ENCODE measurements around the gene INSYN1. TPM values are rescaled to one million over a fixed set of nuclear protein-coding genes. Genes with fewer than 3 reads are reported as not detected.
"Not testable (repeated sequence)": the region's sequence is repeated elsewhere in the genome, so short reads cannot be mapped to it uniquely, and the experiment has no call there.

INSYN1 gene
- total RNA-seq, 1 experiment from 2014 or later, result not detected

DNA sequence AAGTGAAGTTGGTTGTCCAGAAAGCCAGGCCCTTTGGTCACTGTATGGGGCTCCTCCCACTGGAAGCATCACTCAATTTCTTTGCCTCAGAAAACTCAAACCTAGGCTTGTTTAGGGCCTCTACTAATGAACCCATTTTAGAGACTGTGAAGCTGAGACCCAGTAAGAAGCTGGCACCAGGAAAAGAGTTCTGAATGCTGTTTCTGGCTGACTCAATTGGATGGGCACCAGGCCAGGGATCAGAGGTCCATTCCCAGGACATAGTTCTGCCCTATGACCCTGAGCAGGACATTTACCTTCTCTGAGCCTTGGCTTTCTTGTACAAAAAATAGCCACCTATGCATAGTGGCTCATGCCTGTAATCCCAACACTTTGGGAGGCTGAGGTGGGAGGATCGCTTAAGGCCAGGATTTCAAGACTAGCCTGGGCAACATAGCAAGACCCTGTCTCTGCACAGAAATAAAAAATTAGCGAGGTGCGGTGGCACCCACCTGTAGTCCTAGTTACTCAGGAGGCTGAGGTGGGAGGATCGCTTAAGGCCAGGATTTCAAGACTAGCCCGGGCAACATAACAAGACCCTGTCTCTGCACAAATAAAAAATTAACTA lies 38.4 kb downstream of the INSYN1 start:
- no peak for DNase-seq (ENCODE audit: low spot score)

DNA sequence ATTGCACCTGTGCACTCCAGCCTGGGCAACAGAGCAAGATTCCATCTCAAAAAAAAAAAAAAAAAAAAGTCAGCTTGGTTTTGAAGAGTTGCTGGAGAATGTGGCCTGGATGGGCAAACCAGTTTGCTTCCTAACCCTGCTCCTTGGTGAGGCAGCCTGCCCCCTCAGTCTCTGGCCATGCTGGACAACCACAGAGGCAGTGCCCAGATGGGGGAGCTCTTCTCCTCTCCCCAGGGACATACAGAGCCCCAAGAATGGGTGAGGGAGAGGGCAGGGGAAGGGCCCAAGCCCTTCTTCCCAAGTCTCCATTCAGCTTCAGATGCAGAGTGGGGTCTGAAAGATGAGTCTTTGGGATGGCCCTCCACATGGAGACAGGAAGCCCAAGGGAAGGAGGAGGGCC lies 41.0 kb downstream of the INSYN1 start:
- no peak for DNase-seq (ENCODE audit: low spot score)

DNA sequence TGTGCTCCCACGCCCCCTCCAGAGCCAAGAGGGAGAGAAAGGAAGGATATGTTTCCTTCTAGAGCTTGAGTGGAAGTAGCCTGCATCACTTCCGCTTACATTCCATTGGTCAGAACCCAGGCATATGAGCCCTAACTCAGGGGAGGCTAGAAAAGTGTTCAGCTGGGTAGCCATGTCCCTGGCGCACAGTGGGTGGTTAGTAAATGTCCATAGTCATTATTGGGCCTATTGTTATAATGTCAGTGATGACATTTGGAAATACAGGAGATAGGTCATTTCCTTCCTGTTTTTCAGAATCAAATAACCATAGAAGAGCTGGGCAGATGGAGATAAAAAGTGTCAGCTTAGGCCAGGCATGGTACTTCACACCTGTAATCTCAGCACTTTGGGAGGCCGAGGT lies 41.6 kb downstream of the INSYN1 start:
- DNase-seq (ENCODE audit: low spot score), result no peak

DNA sequence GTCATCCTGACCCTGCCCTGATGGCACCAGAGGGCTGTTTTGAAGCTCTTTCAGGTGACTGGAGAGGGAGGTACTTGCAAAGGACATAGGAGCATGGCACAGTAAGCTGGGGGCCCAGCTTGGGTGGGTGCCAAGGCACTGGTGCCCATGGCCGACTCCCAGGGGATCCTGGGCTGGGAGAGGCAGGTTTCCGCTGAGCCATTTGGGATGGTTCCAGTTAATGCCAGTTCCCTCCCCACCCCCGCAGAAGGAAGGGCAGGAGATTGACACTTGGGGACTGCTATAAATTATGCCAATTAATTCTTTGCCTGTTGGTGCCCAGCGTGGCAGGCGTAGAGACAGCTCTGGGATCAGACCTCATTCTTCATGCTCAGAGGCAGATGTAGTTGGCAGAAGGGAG lies 42.8 kb downstream of the INSYN1 start:
- DNase-seq (ENCODE audit: low spot score), result no peak

DNA sequence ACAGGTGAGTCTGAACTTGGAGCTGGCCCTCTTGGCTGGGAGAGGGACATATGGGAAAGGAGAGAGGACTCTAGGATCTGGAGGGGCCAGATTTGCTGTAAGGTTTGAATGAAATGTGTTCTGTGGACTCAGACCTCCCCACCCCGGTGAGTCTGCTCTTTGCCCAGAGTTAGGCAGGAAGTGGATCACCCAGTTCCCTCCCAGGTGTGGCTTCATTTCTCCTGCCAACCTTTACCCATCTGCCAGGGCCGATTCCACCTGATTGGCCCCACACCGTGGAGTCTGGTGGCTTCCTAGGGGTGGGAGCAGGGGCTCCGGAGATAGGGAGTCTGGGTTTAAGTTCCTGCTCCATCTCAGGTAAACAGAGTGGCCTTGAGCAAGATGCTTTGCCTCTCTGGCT lies 43.5 kb downstream of the INSYN1 start:
- DNase-seq (ENCODE audit: low spot score), result no peak

DNA sequence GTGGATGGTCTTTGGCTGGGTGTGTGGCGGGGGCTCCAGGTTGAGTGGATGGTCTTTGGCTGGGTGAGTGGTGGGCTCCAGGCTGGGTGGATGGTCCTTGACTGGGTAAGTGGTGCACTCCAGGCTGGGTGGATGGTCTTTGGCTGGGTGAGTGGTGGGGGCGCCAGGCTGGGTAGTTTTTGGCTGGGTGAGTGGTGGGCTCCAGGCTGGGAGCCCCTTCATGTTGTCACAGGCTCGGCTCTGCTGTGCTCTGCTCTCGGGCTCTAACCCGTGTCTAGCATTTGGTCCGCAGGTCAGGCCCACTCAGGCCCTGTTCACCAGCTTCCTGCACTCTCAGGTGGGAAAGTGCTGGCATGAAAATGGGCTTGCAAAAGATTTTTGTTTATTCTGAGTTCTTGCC lies 43.9 kb downstream of the INSYN1 start:
- no peak for DNase-seq (ENCODE audit: low spot score)

DNA sequence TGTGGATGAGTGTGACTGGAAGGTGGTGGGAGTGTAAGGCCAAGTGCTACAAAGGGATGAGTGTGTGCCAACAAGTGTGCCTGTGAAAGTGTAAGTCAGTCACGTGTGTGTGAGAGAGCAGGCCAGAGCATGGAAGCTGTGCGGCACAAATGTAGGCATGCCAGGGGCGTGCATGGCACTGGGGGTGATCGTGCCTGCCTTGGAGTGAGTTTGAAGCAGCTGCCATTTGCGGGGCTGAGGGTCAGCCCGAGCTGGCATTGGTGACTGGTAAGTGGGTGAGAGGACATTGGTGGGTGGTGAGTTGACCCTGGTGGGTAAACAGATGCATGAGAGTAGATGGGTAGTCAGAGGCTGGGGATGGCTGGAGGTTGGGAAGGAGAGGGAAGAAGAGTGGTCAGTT lies 44.5 kb downstream of the INSYN1 start:
- DNase-seq (ENCODE audit: low spot score), result no peak

DNA sequence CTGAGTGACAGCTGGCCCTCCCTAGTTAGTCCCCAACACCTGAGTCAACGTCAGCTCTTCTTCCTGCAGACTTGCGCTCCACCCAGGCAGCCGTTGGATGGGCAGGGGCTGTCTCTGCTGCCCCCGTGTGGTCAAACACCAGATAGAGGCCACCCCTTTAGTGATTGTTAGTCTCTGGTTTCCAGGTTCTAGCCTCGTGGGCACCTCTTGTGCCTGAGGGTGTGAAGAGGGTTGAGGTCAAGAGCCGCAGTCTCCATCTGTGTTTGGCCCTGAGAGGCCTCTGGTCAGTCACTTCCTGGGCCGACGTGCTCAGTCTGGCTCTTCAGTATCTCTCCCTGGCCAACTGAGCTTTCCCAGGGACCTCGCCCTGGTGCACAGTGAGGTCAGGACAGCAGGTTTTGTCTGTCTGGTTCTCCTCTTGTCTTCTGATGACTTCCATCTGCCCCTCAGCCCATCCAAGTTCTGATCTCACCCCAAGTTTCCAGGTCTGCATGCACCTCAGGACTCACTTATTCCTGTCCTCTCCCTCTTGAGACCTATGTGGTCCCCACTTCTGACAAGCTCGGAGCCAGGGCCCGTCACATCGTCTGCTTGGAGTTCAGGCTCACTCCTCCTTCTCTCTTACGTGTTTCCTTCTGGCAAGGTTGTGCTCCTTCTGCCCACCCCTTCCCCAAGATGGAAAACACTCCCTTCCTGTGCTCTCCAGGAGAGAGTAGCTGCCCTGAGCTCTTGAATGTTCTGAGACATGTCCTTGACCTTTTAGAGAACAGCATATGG lies 48.1 kb downstream of the INSYN1 start:
- peak; percentile 88 for DNase-seq (ENCODE audit: low spot score)

DNA sequence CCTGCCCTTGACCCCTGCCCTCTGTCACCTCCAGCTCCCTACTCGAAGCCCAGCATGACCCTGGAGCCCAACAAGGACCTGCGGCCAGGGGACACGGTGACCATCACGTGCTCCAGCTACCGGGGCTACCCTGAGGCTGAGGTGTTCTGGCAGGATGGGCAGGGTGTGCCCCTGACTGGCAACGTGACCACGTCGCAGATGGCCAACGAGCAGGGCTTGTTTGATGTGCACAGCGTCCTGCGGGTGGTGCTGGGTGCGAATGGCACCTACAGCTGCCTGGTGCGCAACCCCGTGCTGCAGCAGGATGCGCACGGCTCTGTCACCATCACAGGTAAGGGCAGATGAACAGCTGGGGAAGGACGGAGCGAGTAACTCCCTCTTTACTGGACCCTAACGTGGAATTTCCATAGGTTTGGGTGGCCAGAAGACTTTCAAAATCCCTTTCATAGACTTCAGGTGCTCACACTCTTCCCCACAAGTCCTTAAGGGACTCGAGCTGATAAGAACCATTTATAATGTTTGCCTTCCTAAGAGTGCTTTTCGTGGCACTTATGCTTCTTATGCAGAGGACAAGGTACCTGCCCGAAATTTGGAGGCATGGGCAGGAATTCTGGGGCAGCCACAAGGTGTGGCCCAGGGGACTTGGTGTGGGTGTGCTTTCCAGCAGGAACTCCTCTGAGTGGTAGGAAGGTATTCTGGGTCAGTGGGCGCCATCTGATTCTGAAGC lies 48.8 kb downstream of the INSYN1 start:
- DNase-seq (ENCODE audit: low spot score), result not testable (repeated sequence)

DNA sequence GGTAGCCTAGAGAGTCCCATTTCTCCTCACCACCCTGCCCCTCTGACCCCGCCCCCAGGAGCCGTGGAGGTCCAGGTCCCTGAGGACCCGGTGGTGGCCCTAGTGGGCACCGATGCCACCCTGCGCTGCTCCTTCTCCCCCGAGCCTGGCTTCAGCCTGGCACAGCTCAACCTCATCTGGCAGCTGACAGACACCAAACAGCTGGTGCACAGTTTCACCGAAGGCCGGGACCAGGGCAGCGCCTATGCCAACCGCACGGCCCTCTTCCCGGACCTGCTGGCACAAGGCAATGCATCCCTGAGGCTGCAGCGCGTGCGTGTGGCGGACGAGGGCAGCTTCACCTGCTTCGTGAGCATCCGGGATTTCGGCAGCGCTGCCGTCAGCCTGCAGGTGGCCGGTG lies 49.5 kb downstream of the INSYN1 start:
- DNase-seq (ENCODE audit: low spot score), result not testable (repeated sequence)

DNA sequence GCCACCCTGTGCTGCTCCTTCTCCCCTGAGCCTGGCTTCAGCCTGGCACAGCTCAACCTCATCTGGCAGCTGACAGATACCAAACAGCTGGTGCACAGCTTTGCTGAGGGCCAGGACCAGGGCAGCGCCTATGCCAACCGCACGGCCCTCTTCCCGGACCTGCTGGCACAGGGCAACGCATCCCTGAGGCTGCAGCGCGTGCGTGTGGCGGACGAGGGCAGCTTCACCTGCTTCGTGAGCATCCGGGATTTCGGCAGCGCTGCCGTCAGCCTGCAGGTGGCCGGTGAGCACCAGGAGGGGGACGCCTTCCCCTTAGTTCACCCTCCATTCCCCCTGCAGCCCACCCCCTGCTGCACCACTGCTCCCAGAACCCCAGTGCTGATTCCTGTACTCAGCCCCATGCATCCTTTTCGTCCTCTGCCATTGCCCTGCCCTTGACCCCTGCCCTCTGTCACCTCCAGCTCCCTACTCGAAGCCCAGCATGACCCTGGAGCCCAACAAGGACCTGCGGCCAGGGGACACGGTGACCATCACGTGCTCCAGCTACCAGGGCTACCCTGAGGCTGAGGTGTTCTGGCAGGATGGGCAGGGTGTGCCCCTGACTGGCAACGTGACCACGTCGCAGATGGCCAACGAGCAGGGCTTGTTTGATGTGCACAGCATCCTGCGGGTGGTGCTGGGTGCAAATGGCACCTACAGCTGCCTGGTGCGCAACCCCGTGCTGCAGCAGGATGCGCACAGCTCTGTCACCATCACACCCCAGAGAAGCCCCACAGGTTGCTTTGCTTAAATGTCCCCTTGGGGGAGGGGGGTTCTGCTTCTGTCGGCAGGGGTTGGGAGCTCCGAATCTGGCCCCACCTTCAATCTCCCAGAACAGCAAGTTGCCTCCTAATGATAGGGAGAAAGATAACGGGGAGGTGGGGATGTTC lies 50.6 kb downstream of the INSYN1 start:
- not testable (repeated sequence) for DNase-seq (ENCODE audit: low spot score)

DNA sequence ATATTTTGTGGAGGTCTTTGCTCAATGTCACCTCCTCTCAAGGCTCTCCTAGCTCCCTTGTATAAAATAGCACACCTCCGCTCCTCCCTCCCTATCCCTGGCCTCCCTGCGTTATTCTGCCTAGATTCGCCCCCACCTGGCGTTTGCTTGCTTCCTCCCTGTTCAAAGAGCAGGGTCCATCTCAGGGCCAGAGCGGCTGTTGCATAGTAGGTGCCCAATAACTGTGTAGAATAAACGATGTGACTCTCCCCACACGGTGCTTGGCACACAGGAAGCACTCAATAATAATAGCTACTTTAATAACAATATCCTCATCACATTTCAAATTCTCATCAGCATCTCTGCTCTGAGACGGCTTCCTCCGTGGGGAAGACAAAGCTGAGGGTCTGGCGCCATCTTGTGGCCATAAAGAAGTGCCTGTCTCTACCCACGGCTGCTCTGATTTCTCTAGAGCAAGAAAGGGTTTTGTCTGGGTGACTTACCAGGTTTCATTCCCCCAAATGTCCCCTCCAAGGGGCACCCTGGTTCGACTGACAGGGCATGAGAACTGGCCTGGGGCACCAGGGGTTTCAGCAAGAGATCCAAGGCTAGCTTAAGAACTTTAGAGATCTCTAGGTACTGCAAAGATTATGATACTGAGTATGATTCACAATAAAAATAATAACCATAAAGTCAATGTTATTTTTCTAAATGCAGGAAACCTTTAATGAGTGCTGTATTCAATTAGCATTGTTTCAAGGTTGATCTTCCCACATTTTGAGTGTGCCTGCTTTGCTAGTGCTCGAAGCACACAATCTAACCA lies 52.9 kb downstream of the INSYN1 start:
- DNase-seq (ENCODE audit: low spot score), result peak; percentile 92

DNA sequence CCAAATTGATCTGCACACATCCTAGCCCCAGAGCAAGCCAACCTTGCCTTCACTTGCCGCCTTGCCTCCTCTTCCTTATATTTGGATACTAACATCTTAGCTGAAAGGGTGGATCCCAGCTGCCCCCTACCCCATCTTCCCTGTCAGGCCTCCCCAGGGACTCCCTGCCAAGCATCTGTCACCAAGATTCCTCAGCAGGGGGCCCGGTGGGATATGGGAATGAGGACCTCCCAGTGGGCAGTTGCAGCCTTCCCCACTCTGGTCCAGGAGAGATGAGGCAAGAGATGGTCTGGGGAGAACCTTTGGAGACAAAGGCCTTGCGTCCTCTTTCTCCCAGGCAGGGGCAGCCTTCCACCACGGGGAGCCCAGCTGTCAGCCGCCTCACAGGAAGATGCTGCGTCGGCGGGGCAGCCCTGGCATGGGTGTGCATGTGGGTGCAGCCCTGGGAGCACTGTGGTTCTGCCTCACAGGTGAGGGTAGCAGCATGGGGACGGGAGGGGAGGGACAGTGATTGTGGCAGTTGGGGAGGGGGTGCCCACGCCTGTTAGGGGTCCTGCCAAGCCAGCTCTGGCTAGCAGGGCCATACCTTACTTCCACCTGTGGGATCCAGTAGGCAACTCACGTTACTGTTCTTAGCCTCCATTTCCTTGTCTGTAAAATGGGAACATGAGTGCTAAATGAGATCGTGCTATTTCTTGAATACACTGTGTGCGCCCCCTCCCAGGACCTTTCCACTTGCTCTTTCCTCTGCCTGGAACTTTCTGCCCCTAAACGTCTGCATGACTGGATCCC lies 53.7 kb downstream of the INSYN1 start:
- no peak for DNase-seq (ENCODE audit: low spot score)

DNA sequence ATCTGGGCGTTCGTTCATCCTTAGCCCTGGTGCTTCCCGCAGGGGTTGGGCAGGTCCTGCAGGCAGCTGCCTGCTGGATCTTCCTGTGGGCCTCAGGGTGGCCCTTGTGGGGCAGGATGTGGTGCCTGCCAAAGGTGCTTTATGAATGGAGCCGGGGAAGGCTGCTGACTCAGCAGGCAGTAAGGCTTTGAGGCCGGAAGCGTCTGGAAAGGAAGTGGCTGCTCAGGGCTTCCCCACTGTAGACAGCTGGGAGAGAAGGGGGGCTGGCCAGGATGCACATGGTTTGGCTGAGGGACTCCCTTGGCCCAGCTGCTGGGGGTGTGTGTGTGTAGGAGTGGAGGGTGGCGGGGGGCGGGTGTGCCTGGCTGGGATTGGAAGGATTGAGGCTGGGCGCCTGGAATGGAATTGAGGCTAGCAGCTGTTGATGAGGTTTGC lies 56.1 kb downstream of the INSYN1 start:
- DNase-seq (ENCODE audit: low spot score), result no peak

DNA sequence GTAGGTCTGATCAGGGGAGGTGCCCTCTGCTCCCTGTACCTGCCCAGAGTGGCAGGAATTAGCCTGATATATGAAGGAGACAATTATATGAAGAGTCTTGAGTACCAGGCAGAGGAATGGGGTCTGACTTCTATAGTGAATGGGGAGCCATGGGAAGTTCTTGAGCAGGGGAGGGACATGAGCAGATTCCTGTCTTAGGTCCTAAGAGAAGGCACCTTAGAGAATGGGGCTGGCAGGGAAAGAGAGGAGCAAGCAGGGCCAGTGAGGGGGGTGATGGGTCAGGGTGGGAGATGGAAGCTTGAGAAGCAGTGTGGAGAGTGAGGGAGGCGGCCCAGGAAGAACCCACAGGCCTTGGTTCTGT lies 56.5 kb downstream of the INSYN1 start:
- no peak for DNase-seq (ENCODE audit: low spot score)

DNA sequence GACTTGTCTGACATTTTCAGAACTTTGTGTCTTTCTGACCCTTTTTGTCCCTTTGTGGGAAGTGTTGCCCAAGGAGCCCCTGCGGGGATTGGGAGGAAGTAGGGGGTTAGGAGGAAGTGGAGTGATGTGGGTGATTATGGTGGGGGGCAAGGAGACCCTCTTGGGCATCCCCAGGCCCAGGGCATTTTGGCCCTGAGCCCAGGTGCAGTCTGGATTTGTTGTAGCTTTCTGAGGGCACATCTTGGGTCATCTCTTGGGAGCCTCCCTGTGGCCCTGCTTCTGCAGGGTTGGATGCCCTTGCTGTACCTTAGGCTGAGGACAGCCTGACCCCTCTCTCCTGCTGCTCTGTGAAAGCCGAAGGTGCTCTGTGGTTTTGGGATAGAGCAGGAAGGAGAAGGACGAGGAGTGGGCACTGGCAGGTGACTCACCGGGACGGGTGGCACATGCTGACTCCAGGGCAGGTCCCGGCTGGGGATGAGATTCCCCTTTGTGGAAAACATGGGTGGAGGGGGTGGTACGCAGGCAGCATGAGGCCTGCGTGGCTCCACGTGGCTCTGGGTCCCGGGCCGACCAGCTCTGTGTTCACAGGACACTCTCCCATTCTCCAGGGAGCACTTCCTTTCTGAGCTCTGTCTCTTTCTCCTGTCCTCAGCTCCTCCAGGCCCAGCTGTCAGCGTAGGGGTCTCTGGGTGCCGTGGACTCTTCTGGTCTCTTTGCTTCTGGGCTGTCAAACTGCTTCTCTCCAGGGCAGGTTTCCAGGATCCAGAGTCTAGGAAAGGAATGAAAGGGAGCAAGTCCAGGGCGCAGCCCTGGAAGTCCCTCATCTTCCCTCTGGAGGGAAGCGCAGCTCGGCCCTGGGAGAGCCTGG lies 57.1 kb downstream of the INSYN1 start:
- DNase-seq (ENCODE audit: low spot score), result no peak

DNA sequence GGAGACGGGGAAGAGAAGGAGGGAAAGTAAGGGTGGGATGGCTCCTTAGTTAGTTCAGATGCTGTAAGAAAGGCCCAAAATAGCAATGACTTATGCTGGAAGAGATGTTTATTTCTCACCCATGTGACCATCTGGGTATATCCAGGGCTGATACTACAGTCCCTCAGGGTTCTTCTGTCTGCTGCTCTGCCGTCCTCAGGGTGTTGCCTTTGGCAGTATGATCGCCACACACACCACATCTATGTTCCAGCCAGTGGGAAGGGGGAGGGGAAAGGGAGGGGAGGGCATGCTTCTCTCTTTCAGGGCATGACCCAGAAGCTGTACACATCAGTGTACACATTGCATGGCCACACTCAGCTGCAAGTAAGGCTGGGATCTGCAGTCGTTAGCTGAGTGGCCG lies 58.7 kb downstream of the INSYN1 start:
- DNase-seq (ENCODE audit: low spot score), result no peak

DNA sequence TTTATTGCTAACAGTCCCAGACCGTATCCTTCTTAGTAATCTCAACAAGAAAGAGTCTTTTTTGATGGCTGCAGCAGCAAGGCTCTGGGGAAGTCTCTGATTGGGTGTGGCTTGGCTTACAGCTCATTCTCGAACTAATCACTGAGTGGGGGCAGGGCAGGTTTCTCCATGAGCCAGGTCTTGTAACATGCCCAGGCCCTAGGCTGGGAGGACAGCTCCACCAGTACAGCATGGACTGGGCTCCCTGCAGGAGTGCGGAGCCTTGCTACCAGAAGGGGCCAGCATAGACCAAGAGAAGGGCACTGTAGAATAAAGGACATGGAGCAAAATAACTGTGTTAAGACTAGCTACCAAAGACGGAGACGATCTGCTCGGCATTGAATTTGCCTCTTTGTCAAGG lies 61.8 kb downstream of the INSYN1 start:
- DNase-seq (ENCODE audit: low spot score), result peak; percentile 23

DNA sequence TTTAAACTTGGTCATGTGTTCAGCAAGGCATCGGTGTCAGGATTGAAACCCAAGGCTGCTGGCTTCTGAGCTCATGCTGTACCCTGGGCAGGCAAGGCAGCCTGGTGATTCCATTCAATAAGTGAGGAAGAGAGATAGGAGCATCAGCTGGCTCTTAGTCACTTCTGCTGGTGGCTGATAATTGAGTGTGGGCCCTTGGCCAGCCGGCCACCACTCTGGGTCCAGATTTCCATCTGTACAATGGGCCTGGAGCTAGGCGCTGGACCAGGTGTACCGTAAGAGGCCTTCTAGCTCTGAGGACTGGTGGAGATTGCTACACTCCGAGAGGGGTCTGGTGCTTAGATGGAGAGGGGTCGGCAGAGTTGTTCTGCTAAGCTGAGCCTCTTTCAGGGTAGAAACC lies 64.7 kb downstream of the INSYN1 start:
- DNase-seq (ENCODE audit: low spot score), result no peak

Data from HT-29 (cell line).